ENCODE measurements around the gene PHF19. TPM values are rescaled to one million over a fixed set of nuclear protein-coding genes. Genes with fewer than 3 reads are reported as not detected.

Gene PHF19
- total RNA-seq, 2 donors from 2014 or later = 166 to 222 TPM

DNA sequence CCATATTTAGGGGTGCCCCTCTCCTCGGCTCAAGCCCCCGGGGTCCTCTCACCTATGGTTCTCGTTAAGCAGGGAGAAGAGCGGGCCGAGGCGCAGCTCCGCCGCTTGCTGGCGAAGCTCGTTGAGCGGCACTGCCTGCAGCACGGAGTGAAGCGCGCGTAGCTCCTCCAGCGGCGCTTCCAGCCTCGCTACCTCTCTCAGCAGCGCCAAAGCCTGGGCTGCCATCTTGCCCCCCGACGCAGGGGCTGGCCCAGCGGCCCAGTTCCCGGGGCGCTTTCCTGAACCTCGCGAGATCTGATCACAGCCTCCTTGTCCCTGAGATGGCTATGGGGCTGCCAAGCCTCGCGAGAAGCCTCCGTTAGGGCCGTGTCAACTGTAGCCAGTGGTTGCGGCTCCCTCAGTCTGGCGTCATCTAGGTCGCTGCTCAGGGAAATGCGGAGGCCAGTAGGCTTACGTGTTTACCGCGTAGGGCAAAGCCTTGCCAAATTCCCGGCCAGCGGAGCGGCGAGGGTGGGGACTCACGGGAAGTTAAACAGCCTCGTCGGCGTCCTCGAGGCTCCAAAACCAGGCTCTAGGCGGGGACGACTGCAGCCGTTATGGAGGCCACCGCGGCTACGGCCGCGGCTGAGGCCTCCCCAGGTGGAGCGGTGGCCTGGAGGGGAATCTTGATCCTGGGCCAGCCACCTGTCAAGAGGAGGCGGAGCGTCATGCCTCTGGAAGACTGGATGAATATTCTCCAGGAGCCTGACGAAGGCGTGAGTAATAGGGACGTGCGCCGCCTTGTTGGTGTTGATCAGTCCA is 34.1 kb downstream of the PHF19 start, which contains the start of gene PSMD5:
Gene PSMD5 (minus strand): TSS at position 238 of the 801 bp plus-strand sequence. CDS start 13 bp downstream, at position 225.
- peak within 1 kb of the TSS; percentile 98 to 100 for H3K4me3 Mint-ChIP-seq
- peaks cover 75% of the 10 kb centered on the region for H3K4me1 Mint-ChIP-seq (ENCODE audit: low read depth)
- no peaks in the 10 kb centered on the region for H3K9me3 Mint-ChIP-seq
- peak; percentile 88 to 90 for ATAC-seq (replicated peaks in 1 of 2)
- H3K27me3 Mint-ChIP-seq (ENCODE audit: low read depth) = no peaks in the 10 kb centered on the region
- H3K36me3 Mint-ChIP-seq (ENCODE audit: insufficient read depth in 2 of 2) = peaks cover 5 to 14% of the 10 kb centered on the region in 2 donors
- peak; percentile 97 to 98 for DNase-seq
- peak within 1 kb of the TSS; percentile 99 for H3K27ac Mint-ChIP-seq

DNA sequence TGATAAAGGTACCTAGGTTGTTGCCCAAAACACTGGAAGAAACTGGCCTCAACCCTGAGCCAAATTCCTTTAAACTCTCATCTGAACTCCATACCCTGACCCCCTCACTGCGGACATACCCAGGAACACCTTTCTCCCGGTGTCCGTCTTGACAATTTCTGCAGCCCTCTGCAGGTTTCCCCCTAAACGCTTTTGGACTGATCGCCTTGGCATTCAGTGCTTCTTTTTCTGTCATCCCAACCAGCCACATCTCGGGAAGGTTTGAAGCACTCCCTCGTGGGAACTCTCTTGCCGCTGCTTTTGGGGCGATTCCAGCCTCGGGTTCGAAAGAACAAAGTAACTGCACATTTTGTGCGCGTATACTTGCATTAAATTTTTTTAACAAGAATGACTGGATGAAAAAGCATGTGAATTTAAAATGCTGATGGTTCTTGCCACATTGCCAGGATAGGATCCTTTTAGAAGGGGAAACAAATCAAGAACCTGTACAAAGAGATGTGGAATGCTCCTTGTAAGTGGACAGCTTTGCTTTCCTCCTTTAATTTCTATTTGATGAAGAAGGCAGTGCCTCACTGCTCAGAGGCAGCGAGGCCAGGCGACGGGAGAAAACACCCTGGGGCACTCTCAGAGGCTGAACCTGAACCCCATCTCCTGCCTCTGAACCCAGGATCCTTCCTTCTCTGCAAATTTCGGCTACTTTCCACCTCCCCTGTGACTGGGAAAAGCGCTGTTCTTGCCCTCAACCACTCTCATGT is 34.9 kb downstream of the PHF19 start:
- H3K36me3 Mint-ChIP-seq (ENCODE audit: insufficient read depth in 2 of 2) = peaks cover 8 to 21% of the 10 kb centered on the region in 2 donors
- no peak for ATAC-seq (replicated peaks in 1 of 2)
- H3K27ac Mint-ChIP-seq = peak overlapping the region; percentile 99
- peaks cover 78% of the 10 kb centered on the region for H3K4me1 Mint-ChIP-seq (ENCODE audit: low read depth)
- DNase-seq = no peak
- H3K9me3 Mint-ChIP-seq = no peaks in the 10 kb centered on the region
- H3K4me3 Mint-ChIP-seq = peak overlapping the region; percentile 98 to 100
- H3K27me3 Mint-ChIP-seq (ENCODE audit: low read depth) = no peaks in the 10 kb centered on the region

DNA sequence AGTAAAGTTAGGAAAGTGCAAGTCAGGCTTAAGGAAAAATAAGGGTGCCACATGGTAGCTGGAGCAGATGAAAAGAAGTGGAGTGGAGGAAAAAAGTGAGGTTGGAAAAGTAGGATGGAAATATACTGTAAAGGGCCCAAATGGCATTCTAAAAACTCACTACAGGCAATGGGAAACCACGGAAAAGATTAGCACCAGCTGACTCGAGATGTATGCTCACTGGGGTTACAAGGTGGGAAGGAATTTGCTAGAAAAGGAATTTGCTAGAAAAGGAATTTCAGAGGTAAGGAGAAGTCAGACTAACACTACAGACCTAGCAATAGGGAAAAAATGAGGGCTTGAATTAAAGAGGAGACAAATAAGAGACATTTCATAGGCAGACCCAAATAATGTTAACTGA is 37.8 kb downstream of the PHF19 start:
- no peak for ATAC-seq (replicated peaks in 1 of 2)
- Mint-ChIP-seq H3K36me3 (ENCODE audit: insufficient read depth in 2 of 2) (peaks cover 11 to 29% of the 10 kb centered on the region in 2 donors), H3K4me3 (peak overlapping the region; percentile 27 to 55), H3K9me3 (no peaks in the 10 kb centered on the region), H3K27ac (peak overlapping the region; percentile 58), H3K27me3 (ENCODE audit: low read depth) (no peaks in the 10 kb centered on the region), H3K4me1 (ENCODE audit: low read depth) (peaks cover 49% of the 10 kb centered on the region)
- DNase-seq = no peak

DNA sequence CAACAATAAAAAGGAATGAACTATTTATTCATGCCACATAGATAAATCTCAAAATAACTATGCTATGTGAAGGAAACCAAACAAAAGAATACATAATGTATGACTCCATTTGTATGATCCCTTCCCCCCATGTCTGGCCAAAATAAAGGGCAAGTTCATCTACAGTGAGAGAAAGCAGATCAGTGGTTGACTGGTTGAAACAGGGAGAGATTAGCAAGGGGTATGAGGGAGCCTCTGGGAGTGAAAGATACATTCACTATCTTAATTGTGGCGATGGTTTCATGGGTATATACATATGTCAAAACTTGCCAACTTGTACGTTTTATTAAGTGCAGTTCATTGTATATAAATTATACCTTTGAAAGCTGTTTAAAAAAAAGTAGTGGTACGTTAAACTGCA is 39.1 kb downstream of the PHF19 start:
- peak overlapping the region; percentile 94 for H3K27ac Mint-ChIP-seq
- no peak for DNase-seq
- no peaks in the 10 kb centered on the region for H3K9me3 Mint-ChIP-seq
- no peaks in the 10 kb centered on the region for H3K27me3 Mint-ChIP-seq (ENCODE audit: low read depth)
- peaks cover 43% of the 10 kb centered on the region for H3K4me1 Mint-ChIP-seq (ENCODE audit: low read depth)
- ATAC-seq (replicated peaks in 1 of 2) = no peak
- H3K36me3 Mint-ChIP-seq (ENCODE audit: insufficient read depth in 2 of 2) = peaks cover 11 to 29% of the 10 kb centered on the region in 2 donors
- peak overlapping the region in 1 of 2 donors; percentile 78 for H3K4me3 Mint-ChIP-seq

DNA sequence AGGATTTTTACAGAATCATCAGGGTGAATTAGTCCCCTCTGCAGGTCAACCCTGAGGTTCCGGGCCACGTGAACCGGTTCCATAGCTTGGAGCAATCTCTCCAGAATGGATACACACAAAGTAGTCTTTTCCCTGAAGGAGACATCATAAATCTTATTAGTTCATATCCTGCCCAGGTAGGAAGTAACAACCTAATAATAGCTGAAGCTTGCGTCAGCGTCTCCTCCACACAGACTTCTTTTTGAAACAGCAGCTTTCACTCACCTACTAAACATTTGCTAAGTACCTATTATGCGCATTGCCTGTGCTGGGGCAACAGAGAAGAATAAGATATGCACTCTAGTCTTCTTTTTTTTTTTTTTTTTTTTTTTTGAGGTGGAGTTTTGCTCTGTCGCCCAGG is 43.7 kb downstream of the PHF19 start:
- Mint-ChIP-seq H3K4me1 (ENCODE audit: low read depth) (peaks cover 18% of the 10 kb centered on the region), H3K36me3 (ENCODE audit: insufficient read depth in 2 of 2) (peaks cover 19 to 31% of the 10 kb centered on the region in 2 donors), H3K27me3 (ENCODE audit: low read depth) (no peaks in the 10 kb centered on the region), H3K27ac (no peak overlapping the region), H3K9me3 (no peaks in the 10 kb centered on the region), H3K4me3 (no peak overlapping the region)
- DNase-seq = no peak
- ATAC-seq (replicated peaks in 1 of 2) = no peak

DNA sequence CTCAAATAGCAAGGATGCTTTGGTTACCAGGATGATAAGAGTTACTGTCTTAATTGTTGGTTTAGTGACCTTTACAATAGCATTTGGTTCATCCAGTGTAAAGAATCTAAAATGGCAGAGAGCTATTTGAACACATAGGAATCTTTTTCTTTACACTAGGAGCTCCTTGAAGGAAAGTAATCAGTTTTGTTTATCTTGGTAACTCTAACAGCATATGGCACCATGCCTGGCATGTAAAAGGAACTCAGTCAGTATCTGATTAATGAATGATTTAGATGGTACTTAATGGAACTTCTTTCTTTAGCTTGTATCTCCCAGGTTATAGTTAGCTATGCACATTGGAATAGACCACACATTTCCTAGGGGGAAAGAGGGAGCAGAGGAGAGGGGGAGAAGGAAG is 44.2 kb downstream of the PHF19 start:
- DNase-seq (no peak), ATAC-seq (replicated peaks in 1 of 2) (no peak)
- H3K27ac Mint-ChIP-seq = peak overlapping the region; percentile 35
- H3K4me1 Mint-ChIP-seq (ENCODE audit: low read depth) = peaks cover 13% of the 10 kb centered on the region
- H3K4me3 Mint-ChIP-seq = no peak overlapping the region
- peaks cover 18 to 30% of the 10 kb centered on the region in 2 donors for H3K36me3 Mint-ChIP-seq (ENCODE audit: insufficient read depth in 2 of 2)
- no peaks in the 10 kb centered on the region for H3K27me3 Mint-ChIP-seq (ENCODE audit: low read depth)
- no peaks in the 10 kb centered on the region for H3K9me3 Mint-ChIP-seq

DNA sequence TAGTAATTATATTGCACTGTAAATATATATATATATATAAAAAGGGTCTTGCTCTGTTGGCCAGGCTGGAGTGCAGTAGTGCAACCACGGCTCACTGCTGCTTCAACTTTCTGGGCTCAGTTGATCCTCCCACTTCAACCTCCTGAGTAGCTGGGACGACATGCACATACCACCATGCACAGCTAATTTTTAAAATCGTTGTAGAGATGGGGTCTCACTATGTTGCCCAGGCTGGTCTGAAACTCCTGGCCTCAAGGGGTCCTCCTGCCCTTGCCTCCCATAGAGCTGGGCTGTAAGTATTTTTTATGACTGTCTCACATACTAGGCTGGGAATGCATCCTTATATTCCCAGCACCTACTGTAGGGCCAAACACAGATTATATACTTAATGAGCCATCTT is 46.1 kb downstream of the PHF19 start:
- DNase-seq = no peak
- Mint-ChIP-seq H3K27me3 (ENCODE audit: low read depth) (no peaks in the 10 kb centered on the region), H3K36me3 (ENCODE audit: insufficient read depth in 2 of 2) (peaks cover 13 to 30% of the 10 kb centered on the region in 2 donors), H3K4me3 (no peak overlapping the region), H3K27ac (no peak overlapping the region), H3K9me3 (no peaks in the 10 kb centered on the region), H3K4me1 (ENCODE audit: low read depth) (peaks cover 5% of the 10 kb centered on the region)
- ATAC-seq (replicated peaks in 1 of 2) = no peak

DNA sequence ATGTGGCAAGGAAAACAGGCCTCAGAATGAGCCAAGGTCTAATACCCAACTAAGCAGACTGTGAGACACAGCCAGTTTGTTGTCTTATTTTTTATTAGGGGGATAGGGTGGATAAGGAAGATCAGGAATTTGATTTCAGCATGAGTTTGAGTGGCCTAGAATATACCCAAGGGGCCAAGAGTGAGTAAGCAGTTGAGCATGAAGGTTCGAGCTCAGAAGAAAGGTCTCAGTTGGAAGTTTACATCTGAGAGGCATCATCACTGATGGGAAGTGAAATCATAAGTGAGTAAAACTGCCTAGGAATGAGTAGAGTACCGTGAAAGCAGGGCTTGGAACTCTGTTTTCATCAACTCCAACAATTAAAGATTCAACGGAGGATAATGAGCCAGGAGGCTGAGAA is 46.8 kb downstream of the PHF19 start:
- Mint-ChIP-seq H3K4me3 (no peak overlapping the region), H3K36me3 (ENCODE audit: insufficient read depth in 2 of 2) (peaks cover 12 to 29% of the 10 kb centered on the region in 2 donors), H3K27me3 (ENCODE audit: low read depth) (no peaks in the 10 kb centered on the region), H3K9me3 (no peaks in the 10 kb centered on the region), H3K4me1 (ENCODE audit: low read depth) (peaks cover 5% of the 10 kb centered on the region), H3K27ac (no peak overlapping the region)
- ATAC-seq (replicated peaks in 1 of 2) (no peak), DNase-seq (no peak)

DNA sequence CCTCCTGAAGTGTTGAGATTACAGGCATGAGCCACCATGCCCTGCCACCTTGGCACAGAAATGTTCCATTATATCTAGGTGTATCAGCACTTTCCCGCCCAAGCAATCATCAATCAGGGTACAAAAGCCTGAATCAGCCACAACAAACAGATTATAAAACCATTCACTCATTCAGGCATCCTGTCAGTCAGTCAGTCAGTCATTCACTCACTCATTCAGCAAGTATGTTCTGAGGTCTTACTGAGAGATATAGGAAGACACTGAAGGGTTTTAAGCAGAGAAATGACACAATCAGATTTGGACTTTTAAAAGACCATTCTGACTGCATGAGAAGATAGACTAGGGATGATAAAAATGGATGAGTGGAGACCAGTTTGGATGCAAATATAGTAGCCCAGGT is 47.3 kb downstream of the PHF19 start:
- ATAC-seq (replicated peaks in 1 of 2) (peak in 1 of 2 donors; percentile 58), DNase-seq (no peak)
- H3K36me3 Mint-ChIP-seq (ENCODE audit: insufficient read depth in 2 of 2) = peaks cover 13 to 28% of the 10 kb centered on the region in 2 donors
- H3K4me3 Mint-ChIP-seq = no peak overlapping the region
- no peaks in the 10 kb centered on the region for H3K27me3 Mint-ChIP-seq (ENCODE audit: low read depth)
- H3K4me1 Mint-ChIP-seq (ENCODE audit: low read depth) = peaks cover 5% of the 10 kb centered on the region
- H3K27ac Mint-ChIP-seq = no peak overlapping the region
- no peaks in the 10 kb centered on the region for H3K9me3 Mint-ChIP-seq

DNA sequence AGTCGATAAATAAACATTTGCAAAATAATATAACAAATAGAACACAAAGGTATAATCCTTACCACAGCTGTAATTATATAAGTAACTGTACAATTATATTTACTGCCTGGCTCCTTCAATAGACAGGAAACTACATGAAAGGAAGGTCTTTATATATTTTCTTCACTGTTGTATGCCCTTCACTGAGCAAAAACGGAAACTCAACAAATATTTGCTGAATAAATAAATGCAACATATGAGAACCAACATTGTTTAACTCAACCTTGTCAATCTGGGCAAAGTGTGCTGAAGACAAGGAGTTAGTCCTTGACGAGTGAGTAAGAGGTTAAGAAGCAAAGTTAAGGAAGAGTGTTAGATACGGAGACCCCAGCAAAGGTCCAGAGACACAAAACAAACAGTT is 56.9 kb downstream of the PHF19 start:
- Mint-ChIP-seq H3K9me3 (no peaks in the 10 kb centered on the region), H3K36me3 (ENCODE audit: insufficient read depth in 2 of 2) (peaks cover 8 to 37% of the 10 kb centered on the region in 2 donors), H3K4me3 (no peak overlapping the region), H3K27me3 (ENCODE audit: low read depth) (no peaks in the 10 kb centered on the region), H3K27ac (peak overlapping the region; percentile 68), H3K4me1 (ENCODE audit: low read depth) (no peaks in the 10 kb centered on the region)
- ATAC-seq (replicated peaks in 1 of 2) (no peak), DNase-seq (no peak)

DNA sequence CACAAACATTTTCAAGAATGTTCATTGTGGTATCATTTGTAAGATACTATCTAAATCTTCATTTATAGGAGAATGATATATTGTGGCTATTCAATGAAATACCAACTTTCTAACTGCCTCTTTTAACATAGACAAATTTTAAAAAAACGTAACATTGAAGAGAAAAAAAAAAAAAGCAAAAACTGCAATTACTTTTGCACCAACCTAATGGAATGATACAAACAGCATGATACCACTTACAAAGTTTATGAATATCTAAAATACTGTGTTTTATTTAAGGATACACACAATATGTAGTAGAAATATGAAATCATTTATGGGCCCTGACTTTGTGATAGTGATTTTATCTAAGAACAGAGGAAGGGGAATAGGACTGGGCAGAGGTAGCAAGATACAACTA is 58.4 kb downstream of the PHF19 start:
- Mint-ChIP-seq H3K4me3 (no peak overlapping the region), H3K4me1 (ENCODE audit: low read depth) (peaks cover 3% of the 10 kb centered on the region), H3K27ac (peak overlapping the region; percentile 65), H3K36me3 (ENCODE audit: insufficient read depth in 2 of 2) (peaks cover 4 to 35% of the 10 kb centered on the region in 2 donors), H3K9me3 (no peaks in the 10 kb centered on the region), H3K27me3 (ENCODE audit: low read depth) (no peaks in the 10 kb centered on the region)
- no peak for DNase-seq
- no peak for ATAC-seq (replicated peaks in 1 of 2)

DNA sequence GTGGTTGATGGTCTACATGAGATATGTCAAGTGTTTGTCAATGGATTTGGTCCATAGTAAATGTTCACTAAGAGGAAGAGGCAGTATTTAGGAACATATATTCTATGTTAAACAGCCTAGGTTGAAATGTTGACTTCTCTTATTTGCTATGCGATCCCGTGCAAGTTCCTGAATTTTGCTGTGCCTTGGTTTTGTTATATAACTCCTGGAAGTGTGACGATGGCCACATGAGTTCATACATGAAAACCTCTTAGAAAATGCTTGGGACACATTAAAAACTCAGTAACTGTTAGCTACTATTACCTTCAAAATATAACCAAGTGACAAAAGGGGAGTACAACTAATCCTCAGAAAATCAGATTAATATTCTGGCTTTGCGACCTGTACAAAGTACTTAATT is 61.9 kb downstream of the PHF19 start:
- DNase-seq = no peak
- Mint-ChIP-seq H3K9me3 (peaks cover under 1 to 1% of the 10 kb centered on the region in 2 donors), H3K27me3 (ENCODE audit: low read depth) (no peaks in the 10 kb centered on the region), H3K4me3 (no peak overlapping the region), H3K4me1 (ENCODE audit: low read depth) (peaks cover 6% of the 10 kb centered on the region), H3K36me3 (ENCODE audit: insufficient read depth in 2 of 2) (peaks cover under 1 to 30% of the 10 kb centered on the region in 2 donors), H3K27ac (no peak overlapping the region)
- no peak for ATAC-seq (replicated peaks in 1 of 2)

DNA sequence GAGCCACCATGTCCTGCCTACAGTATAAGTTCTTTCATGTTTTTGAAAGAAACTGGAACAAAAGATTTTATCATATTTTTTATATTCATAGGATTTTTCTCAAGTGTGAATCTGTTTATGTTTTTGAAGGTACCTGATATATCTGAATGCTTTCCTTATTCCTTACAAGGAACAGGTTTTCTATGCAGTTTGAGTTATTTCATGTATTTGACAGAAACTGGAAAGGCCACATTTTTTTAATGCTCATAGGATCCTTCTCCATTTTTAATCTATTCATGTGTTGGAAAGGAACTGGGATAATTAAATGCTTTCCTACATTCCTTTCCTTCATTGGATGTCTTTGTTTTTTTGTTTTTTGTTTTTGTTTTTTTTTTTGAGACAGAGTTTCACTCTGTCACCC is 68.1 kb downstream of the PHF19 start:
- Mint-ChIP-seq H3K4me1 (ENCODE audit: low read depth) (peaks cover 6% of the 10 kb centered on the region), H3K36me3 (ENCODE audit: insufficient read depth in 2 of 2) (peaks cover 19 to 42% of the 10 kb centered on the region in 2 donors), H3K9me3 (peaks cover 21 to 22% of the 10 kb centered on the region in 2 donors), H3K27ac (no peak overlapping the region), H3K27me3 (ENCODE audit: low read depth) (no peaks in the 10 kb centered on the region), H3K4me3 (no peak overlapping the region)
- DNase-seq = no peak
- ATAC-seq (replicated peaks in 1 of 2) = no peak

Data from activated T-cell treated with anti-CD3 and anti-CD28 coated beads, Interleukin-2, amount 50 U/mL, for 72 hours (primary cell).